ENCODE data around the gene TMEM38A.

GRCh38 chr19:16721051-16721450 lies 60.1 kb downstream of the TMEM38A start:
- TF ChIP-seq, protein P1, sequence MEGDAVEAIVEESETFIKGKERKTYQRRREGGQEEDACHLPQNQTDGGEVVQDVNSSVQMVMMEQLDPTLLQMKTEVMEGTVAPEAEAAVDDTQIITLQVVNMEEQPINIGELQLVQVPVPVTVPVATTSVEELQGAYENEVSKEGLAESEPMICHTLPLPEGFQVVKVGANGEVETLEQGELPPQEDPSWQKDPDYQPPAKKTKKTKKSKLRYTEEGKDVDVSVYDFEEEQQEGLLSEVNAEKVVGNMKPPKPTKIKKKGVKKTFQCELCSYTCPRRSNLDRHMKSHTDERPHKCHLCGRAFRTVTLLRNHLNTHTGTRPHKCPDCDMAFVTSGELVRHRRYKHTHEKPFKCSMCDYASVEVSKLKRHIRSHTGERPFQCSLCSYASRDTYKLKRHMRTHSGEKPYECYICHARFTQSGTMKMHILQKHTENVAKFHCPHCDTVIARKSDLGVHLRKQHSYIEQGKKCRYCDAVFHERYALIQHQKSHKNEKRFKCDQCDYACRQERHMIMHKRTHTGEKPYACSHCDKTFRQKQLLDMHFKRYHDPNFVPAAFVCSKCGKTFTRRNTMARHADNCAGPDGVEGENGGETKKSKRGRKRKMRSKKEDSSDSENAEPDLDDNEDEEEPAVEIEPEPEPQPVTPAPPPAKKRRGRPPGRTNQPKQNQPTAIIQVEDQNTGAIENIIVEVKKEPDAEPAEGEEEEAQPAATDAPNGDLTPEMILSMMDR (IDR thresholded peaks at IDR 0.05), result no peak
- TF ChIP-seq EZH2 (IDR thresholded peaks at IDR 0.05) (no peak), EZH2phosphoT487 (IDR thresholded peaks at IDR 0.05) (no peak)
